ENCODE data around the gene ATG2A. TPM values are rescaled to one million over a fixed set of nuclear protein-coding genes. Genes with fewer than 3 reads are reported as not detected.

ATG2A gene
- total RNA-seq, 1 donor from 2014 or later: 39.5 TPM

DNA sequence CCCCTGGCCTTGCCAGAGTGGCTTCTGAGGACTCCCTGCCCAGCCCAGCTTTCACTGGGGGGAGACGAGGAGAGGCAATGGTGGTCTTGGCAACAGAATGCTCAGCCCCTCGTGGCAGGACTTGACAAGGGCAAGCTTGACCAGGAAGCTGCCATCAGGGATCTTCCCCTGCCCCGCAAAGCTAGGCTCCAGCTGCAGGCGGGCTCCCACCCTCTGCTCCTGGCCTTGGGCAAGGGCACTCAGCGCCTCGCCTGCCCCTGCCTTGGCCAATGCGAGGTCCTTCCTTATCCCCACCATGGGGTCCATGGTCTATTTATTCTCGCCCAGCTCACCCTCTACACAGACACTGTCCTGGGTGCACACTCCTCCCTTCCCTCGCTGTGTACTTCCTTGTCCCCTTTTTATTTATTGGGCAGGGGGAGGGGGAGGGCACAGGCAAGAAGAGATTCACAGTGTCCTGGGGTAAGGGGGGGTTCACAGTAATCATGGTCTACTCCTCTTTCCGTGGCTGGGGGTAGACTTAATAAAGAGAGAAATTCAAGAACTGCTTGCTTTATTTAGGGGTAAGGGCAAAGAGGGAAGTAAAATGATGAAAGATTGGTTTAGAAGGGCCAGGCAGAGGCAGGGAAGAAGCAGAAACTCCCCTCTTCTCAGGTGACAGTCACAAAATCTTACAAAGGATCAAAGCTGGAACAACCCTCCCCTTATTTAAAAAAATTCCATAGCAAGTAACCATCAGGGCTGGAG lies 17.1 kb upstream of the ATG2A start:
- no peak for DNase-seq (ENCODE audit: low spot score in 2 of 2)
- Histone ChIP-seq H3K4me3 (no peak overlapping the region), H3K27me3 (no peaks in the 10 kb centered on the region), H3K27ac (no peak overlapping the region), H3K36me3 (peaks cover 45 to 51% of the 10 kb centered on the region in 2 donors), H3K4me1 (no peaks in the 10 kb centered on the region), H3K9me3 (no peaks in the 10 kb centered on the region)
- intact Hi-C loops (cut with DNase I): no loop called here
- TF ChIP-seq, protein P1, sequence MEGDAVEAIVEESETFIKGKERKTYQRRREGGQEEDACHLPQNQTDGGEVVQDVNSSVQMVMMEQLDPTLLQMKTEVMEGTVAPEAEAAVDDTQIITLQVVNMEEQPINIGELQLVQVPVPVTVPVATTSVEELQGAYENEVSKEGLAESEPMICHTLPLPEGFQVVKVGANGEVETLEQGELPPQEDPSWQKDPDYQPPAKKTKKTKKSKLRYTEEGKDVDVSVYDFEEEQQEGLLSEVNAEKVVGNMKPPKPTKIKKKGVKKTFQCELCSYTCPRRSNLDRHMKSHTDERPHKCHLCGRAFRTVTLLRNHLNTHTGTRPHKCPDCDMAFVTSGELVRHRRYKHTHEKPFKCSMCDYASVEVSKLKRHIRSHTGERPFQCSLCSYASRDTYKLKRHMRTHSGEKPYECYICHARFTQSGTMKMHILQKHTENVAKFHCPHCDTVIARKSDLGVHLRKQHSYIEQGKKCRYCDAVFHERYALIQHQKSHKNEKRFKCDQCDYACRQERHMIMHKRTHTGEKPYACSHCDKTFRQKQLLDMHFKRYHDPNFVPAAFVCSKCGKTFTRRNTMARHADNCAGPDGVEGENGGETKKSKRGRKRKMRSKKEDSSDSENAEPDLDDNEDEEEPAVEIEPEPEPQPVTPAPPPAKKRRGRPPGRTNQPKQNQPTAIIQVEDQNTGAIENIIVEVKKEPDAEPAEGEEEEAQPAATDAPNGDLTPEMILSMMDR (IDR thresholded peaks at IDR 0.05): no peak

DNA sequence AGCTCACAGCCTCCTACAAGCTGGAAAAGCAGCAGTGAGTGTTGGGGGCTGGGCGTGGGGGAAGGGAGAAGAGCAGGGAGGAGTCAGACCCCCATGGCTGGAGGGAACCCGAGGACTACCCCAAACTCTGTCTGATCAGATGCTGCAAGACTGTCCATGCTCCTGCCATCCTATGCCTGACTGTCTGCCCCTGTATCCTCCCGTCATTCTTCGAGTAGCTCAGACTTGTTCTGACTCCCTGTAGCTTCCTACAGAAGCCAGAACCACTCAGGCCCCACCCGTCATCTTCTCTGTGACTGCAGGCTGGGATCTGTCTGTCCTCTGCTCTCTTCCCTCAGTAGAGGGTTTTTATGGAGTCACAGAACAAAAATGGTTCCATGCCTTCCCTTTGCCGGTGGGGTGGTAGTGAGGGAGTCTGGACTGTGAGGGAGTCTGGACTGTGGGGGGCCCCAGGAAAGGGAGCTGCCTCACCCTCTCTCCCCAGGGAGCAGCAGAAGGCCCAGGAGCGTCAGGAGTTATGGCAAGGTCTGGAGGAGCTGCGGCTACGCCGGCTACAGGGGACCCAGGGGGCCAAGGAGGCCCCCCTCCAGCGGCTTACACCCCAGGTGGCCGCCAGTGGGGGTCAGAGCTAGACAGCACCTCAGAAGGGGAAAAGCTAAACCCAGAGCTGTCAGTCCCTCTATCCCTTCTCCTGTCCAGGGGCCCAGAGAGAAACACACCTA lies 16.4 kb upstream of the ATG2A start:
- TF ChIP-seq, protein P1 (IDR thresholded peaks at IDR 0.05): no peak
- no peak for DNase-seq (ENCODE audit: low spot score in 2 of 2)
- intact Hi-C loops (cut with DNase I): no loop called here
- H3K4me3 ChIP-seq: no peak overlapping the region
- H3K4me1 ChIP-seq: no peaks in the 10 kb centered on the region
- H3K27me3 ChIP-seq: no peaks in the 10 kb centered on the region
- no peaks in the 10 kb centered on the region for H3K9me3 ChIP-seq
- no peak overlapping the region for H3K27ac ChIP-seq
- peaks cover 47 to 59% of the 10 kb centered on the region in 2 donors for H3K36me3 ChIP-seq

GRCh38 chr11:64932324-64932723 lies 15.3 kb upstream of the ATG2A start:
- no peak for DNase-seq (ENCODE audit: low spot score in 2 of 2)
- no peak overlapping the region for H3K4me3 ChIP-seq
- no peaks in the 10 kb centered on the region for H3K4me1 ChIP-seq
- peaks cover 47 to 69% of the 10 kb centered on the region in 2 donors for H3K36me3 ChIP-seq
- no peaks in the 10 kb centered on the region for H3K27me3 ChIP-seq
- H3K9me3 ChIP-seq: no peaks in the 10 kb centered on the region
- intact Hi-C loops (cut with DNase I): no loop called here
- H3K27ac ChIP-seq: no peak overlapping the region
- TF ChIP-seq, protein P1 (IDR thresholded peaks at IDR 0.05): no peak

DNA sequence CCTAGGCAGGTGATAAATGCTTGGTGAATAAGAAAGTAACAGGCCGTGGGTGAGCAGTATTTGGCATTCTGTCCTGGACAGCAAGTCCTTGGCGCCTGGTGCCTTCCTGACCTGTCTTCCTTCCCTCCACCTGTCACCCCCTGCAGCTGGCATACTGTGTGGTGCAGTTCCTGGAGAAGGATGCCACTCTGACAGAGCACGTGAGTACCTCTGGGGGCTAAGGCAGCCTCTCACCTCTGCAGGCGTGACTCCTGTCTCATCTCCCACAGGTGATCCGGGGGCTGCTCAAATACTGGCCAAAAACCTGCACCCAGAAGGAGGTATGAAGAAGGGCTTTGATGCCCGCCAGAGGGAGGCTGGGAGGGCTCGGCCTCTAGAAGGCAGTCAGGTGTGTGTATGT lies 14.3 kb upstream of the ATG2A start:
- DNase-seq (ENCODE audit: low spot score in 2 of 2): no peak
- H3K27ac ChIP-seq: no peak overlapping the region
- peaks cover 0 to under 1% of the 10 kb centered on the region in 2 donors for H3K4me1 ChIP-seq
- no peaks in the 10 kb centered on the region for H3K9me3 ChIP-seq
- peaks cover 47 to 76% of the 10 kb centered on the region in 2 donors for H3K36me3 ChIP-seq
- no peak overlapping the region for H3K4me3 ChIP-seq
- intact Hi-C loops (cut with DNase I): no loop called here
- no peaks in the 10 kb centered on the region for H3K27me3 ChIP-seq
- TF ChIP-seq, protein P1 (IDR thresholded peaks at IDR 0.05): no peak

- Histone ChIP-seq H3K36me3 (peaks cover 47 to 76% of the 10 kb centered on the region in 2 donors), H3K9me3 (no peaks in the 10 kb centered on the region), H3K27me3 (no peaks in the 10 kb centered on the region), H3K4me1 (peaks cover 6 to 10% of the 10 kb centered on the region in 2 donors), H3K27ac (no peak overlapping the region), H3K4me3 (no peak overlapping the region)
- intact Hi-C loops (cut with DNase I): no loop called here
- no peak for DNase-seq (ENCODE audit: low spot score in 2 of 2)
- TF ChIP-seq, protein P1 (IDR thresholded peaks at IDR 0.05): no peak
These were observed 13.3 kb upstream of the ATG2A start for GRCh38 chr11:64930340-64930739.
